ENCODE data around the gene FSD1. TPM values are rescaled to one million over a fixed set of nuclear protein-coding genes. Genes with fewer than 3 reads are reported as not detected.

Gene FSD1
- total and polyA plus RNA-seq, 4 donors: 0.31 to 1.1 (median 0.48) TPM

- H3K9ac ChIP-seq (ENCODE audit: insufficient read depth in 1 of 2, low read length in 2 of 2): no peak overlapping the region
- H3K27me3 ChIP-seq (ENCODE audit: control insufficient read depth in 3 of 3, insufficient read depth in 3 of 3, low read length in 2 of 3): peaks cover 0 to 6% (median 2%) of the 10 kb centered on the region in 3 donors
- TF ChIP-seq CTCF (IDR thresholded peaks at IDR 0.05; ENCODE audit: control extremely low read depth, extremely low read depth): no peak
- 81 to 87% methylated on average over 37 of the region's 37 CpGs for WGBS, 2 donors
- no peaks in the 10 kb centered on the region for H3K9me3 ChIP-seq (ENCODE audit: control insufficient read depth in 4 of 4, insufficient read depth in 3 of 4, low read length in 3 of 4)
- H3K4me3 ChIP-seq: no peak overlapping the region
- ATAC-seq (ENCODE audit: insufficient read depth, low FRiP score) (no peak), DNase-seq (no peak)
- no peak overlapping the region for H3K27ac ChIP-seq (ENCODE audit: low read depth in 1 of 2, low read length in 1 of 2)
- H3K4me1 ChIP-seq (ENCODE audit: control insufficient read depth in 5 of 5, insufficient read depth in 5 of 5, low read length in 5 of 5): peaks cover 0 to 6% (median 2%) of the 10 kb centered on the region in 5 donors
- no peaks in the 10 kb centered on the region for H3K36me3 ChIP-seq (ENCODE audit: control insufficient read depth in 4 of 4, insufficient read depth in 4 of 4, low read length in 4 of 4)
Observed at GRCh38 chr19:4322942-4323665, 18.7 kb downstream of the FSD1 start.

- no peak for TF ChIP-seq CTCF (IDR thresholded peaks at IDR 0.05; ENCODE audit: control extremely low read depth, extremely low read depth)
- no peaks in the 10 kb centered on the region for H3K9me3 ChIP-seq (ENCODE audit: control insufficient read depth in 4 of 4, insufficient read depth in 3 of 4, low read length in 3 of 4)
- no peak for ATAC-seq (ENCODE audit: insufficient read depth, low FRiP score)
- H3K27me3 ChIP-seq (ENCODE audit: control insufficient read depth in 3 of 3, insufficient read depth in 3 of 3, low read length in 2 of 3): peaks cover 0 to 6% (median 2%) of the 10 kb centered on the region in 3 donors
- H3K36me3 ChIP-seq (ENCODE audit: control insufficient read depth in 4 of 4, insufficient read depth in 4 of 4, low read length in 4 of 4): no peaks in the 10 kb centered on the region
- no peak overlapping the region for H3K9ac ChIP-seq (ENCODE audit: insufficient read depth in 1 of 2, low read length in 2 of 2)
- WGBS, 2 donors: 94 to 97% methylated on average over 9 of the region's 9 CpGs
- peaks cover 0 to 9% (median 2%) of the 10 kb centered on the region in 5 donors for H3K4me1 ChIP-seq (ENCODE audit: control insufficient read depth in 5 of 5, insufficient read depth in 5 of 5, low read length in 5 of 5)
- no peak overlapping the region for H3K27ac ChIP-seq (ENCODE audit: low read depth in 1 of 2, low read length in 1 of 2)
- no peak for DNase-seq
- no peak overlapping the region for H3K4me3 ChIP-seq
Observed at GRCh38 chr19:4323692-4324091, 19.3 kb downstream of the FSD1 start.

GRCh38 chr19:4324228-4324627 is 19.8 kb downstream of the FSD1 start:
- DNase-seq (no peak), ATAC-seq (ENCODE audit: insufficient read depth, low FRiP score) (no peak)
- peaks cover 0 to 6% (median 2%) of the 10 kb centered on the region in 3 donors for H3K27me3 ChIP-seq (ENCODE audit: control insufficient read depth in 3 of 3, insufficient read depth in 3 of 3, low read length in 2 of 3)
- no peak overlapping the region for H3K27ac ChIP-seq (ENCODE audit: low read depth in 1 of 2, low read length in 1 of 2)
- no peaks in the 10 kb centered on the region for H3K9me3 ChIP-seq (ENCODE audit: control insufficient read depth in 4 of 4, insufficient read depth in 3 of 4, low read length in 3 of 4)
- no peak for TF ChIP-seq CTCF (IDR thresholded peaks at IDR 0.05; ENCODE audit: control extremely low read depth, extremely low read depth)
- H3K4me3 ChIP-seq: no peak overlapping the region
- 88 to 91% methylated on average over 12 of the region's 12 CpGs for WGBS, 2 donors
- H3K9ac ChIP-seq (ENCODE audit: insufficient read depth in 1 of 2, low read length in 2 of 2): no peak overlapping the region
- H3K4me1 ChIP-seq (ENCODE audit: control insufficient read depth in 5 of 5, insufficient read depth in 5 of 5, low read length in 5 of 5): peaks cover 0 to 10% (median 2%) of the 10 kb centered on the region in 5 donors
- H3K36me3 ChIP-seq (ENCODE audit: control insufficient read depth in 4 of 4, insufficient read depth in 4 of 4, low read length in 4 of 4): no peaks in the 10 kb centered on the region
